AG20443 (cell line): Measurements from ENCODE around the gene NPSR1.
"Not testable (repeated sequence)": the region's sequence is repeated elsewhere in the genome, so short reads cannot be mapped to it uniquely, and the experiment has no call there.

ENCODE experiments used
- DNase-seq: peaks from one replicate; pipeline ENCODE4 v3.0.0; 2012; ENCODE audit warnings: low spot score, mixed read lengths

The NPSR1 gene

GRCh38 chr7:34837801-34838201 is 179.8 kb downstream of the NPSR1 start:
- no peak for DNase-seq

DNA sequence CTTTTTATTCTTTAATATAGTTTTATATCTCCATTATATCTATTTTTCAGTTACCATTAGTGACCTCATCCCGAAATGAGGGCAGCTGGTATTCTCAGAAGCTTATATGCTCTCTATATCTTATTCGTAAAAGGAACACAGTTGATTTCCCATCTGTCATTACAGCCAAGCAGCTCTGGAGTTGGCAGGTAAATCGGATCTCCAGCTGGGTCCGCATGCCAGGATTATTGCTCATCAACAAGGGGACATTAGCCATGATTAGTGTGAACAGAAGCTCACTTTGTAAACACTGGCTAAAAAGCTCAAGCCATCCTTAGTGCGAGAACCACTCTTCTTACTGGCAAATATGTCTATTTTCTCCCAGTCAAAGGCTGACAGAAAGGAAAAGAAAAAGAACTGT is 180.3 kb downstream of the NPSR1 start:
- no peak for DNase-seq

GRCh38 chr7:34839645-34840044 is 181.6 kb downstream of the NPSR1 start:
- DNase-seq, result no peak

DNA sequence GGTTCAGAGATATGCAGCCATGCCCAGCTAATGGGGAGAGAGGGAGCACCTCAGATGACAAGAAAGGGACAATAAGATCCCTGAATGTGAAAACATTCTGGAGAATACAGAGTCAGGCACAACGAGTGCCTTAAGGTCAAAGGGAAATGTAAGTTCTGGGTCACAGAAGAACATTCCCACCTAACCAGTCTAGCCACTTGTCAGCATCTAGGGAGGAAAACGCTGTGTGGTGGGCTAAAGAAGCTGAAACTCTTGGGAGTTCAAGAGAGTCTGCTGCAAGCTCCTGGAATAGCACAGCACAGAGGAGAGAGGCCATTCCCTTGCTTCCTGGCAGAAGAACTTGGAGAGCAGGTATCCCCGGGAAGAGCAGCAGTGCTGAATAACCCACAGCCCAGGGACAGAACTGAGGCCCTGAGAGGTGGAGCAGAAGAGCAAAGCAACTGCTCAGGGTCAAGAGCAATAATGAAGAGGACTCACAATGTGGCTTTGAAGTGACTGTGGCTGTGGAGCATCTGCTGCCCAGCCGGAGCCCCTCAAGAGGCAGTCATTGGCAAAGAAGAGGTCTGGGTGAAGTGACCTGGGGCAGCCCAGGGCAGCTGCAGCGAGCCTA is 182.3 kb downstream of the NPSR1 start:
- no peak for DNase-seq

DNA sequence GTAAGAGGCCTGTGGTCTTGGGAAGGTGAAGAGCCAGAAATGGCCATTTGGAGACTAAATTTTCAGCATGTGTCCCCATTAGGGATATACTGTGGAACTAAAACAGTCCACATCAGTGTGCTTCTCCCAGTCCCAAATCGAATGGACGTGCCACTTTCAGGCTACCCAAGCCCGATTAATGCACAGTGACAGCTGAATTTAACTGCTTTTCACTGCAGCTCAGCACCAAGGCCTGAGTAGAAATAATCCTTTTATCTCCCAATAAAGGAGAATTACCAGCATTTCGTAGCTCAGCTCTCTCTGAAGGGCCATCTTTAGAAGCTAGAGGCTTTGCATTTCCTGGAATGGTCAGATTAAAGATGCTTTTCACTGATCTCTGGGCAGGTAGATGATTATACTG is 183.3 kb downstream of the NPSR1 start:
- DNase-seq, result no peak

GRCh38 chr7:34842782-34843181 is 184.8 kb downstream of the NPSR1 start:
- no peak for DNase-seq

GRCh38 chr7:34844406-34844805 is 186.4 kb downstream of the NPSR1 start:
- no peak for DNase-seq

DNA sequence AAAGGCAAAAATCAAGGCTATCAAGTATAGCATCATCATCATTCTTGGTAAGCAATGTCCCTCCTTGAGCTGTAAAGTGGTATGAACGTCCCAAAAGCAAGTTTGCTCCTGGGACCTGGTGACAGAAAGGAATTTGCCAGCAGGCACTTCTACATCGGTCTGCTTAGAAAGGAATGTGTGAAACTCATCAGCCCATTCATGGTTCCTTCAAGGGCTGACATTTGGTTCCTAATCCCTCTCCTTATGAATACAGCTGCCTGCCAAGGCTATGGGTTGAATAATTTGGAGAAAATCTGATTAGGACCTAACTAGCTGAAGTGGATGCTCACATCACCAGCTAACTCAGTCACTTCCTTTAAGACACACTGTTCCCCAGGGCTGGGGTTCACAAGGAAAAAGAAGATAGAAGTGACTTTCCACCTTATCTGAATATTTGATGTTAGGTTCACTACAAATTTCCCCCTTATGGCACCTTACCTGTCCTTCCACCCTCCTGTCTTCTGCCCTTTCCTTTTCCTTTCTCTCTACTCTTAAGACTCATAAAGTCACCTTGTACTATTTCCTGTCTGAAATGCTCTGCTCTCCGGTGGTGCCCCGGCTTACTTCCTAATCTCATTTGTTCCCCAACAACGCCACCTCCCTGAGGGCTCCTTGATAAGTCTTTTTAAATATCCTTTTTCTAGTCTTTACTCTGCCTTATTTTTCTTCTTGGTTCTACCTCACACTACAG is 187.1 kb downstream of the NPSR1 start:
- no peak for DNase-seq

DNA sequence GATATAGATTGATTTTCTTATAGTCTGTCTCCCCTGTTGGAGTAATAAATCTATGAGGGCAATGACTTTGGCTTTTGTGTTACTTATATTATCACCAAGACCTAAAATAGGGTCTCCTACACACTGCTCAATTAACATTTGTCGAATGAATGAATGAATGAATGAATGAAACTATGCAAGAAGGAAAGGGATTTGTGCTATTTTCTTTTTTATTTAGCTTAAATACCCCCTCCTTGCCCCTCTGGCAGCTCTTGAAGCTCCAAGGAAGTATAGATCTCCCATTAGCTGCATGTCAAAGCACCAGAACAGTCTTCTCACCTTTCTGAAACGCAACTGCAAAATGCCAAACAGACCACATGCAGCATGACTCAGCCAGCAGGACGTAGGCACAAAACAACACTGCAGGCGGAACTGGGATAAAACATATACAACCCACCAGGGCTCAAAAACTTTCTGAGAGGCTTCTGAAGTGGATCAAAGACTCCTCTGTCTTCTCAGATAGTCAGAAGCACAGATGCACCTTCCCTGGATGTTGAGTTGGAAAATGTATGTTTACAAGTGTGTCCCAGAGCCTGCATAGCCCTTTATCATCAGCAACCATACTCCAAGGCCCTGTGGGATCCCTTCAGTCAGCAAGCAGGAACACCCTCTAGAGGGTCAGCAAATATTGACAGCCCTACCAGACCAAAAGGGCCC is 187.8 kb downstream of the NPSR1 start:
- no peak for DNase-seq

- DNase-seq, result no peak
These were observed 189.0 kb downstream of the NPSR1 start for GRCh38 chr7:34846976-34847375.

- no peak for DNase-seq
These were observed 190.7 kb downstream of the NPSR1 start for GRCh38 chr7:34848670-34849069.

GRCh38 chr7:34849163-34849960 is 191.3 kb downstream of the NPSR1 start:
- DNase-seq, result no peak

- DNase-seq, result no peak
These were observed 192.0 kb downstream of the NPSR1 start for GRCh38 chr7:34849986-34850385.

DNA sequence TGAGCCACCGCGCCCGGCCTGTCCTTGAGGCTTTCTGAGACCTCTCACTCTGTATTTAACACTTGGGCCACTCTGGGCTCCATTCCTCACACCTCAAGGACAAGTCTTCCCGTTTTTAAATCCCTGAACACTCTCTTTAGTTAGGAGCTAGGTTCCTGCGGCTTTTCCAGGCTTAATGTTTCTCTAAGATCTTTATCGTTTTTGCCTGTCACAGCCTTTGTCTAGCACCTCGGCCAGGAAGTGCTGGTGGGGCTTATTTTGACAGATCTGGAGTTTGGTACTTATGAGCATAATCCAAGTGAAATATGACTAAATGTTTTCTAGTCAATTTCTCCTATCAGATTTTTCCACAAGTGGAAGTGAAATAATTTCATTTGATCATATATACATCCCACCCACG is 192.7 kb downstream of the NPSR1 start:
- no peak for DNase-seq

DNA sequence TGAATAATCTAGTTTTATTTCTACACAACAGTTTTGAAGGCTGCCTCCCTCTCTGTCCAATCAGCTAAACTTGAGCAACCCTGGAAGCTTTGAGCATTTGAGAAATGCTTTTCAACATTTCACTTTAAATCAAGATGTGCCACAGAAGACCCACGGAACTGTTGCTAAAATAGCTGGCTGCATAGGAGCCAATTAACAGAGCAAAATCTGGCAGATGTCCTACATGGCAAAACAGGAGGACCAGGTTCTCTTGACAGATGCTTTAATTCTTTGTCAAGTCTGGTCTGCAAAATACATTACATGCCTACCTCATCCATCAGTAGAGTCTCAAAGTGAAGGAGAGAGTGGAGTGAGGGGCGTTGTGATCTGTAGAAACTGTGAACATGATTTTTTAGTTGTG is 193.4 kb downstream of the NPSR1 start:
- DNase-seq, result no peak

DNA sequence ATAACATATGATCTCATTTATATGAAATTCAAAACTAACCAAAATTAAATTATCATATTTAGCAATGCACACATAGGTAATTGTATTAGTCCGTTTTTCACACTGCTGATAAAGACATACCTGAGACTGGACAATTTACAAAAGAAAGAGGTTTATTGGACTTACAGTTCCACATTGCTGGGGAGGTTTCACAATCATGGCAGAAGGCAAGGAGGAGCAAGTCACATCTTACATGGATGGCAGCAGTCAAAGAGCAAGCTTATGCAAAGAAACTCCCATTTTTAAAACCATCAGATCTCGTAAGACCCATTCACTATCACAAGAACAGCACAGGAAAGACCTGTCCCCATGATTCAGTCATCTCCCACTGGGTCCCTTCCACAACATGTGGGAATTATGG is 200.4 kb downstream of the NPSR1 start:
- DNase-seq, result not testable (repeated sequence)

- DNase-seq, result not testable (repeated sequence)
These were observed 201.3 kb downstream of the NPSR1 start for GRCh38 chr7:34859281-34859680.

GRCh38 chr7:34866222-34866621 is 208.2 kb downstream of the NPSR1 start:
- DNase-seq, result not testable (repeated sequence)

DNA sequence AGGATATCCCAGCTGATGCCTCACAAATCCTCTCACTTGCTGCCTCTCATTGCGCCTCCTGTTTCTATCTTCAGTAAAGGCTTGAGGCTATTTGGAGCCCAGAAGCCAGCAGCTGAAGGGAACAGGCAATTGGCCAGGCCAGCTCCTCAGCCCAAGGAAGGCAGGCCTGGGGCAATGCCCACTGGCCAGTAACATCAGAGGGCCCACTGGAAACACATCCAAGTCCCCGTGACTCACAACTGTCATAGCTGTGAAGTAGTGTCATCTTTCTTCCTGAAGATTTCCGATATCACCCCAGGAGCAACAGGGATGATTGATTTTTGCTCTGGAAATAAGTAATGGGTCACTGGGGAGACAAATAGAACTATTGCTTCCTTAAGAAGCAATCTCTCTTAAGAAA is 209.3 kb downstream of the NPSR1 start:
- DNase-seq, result not testable (repeated sequence)

DNA sequence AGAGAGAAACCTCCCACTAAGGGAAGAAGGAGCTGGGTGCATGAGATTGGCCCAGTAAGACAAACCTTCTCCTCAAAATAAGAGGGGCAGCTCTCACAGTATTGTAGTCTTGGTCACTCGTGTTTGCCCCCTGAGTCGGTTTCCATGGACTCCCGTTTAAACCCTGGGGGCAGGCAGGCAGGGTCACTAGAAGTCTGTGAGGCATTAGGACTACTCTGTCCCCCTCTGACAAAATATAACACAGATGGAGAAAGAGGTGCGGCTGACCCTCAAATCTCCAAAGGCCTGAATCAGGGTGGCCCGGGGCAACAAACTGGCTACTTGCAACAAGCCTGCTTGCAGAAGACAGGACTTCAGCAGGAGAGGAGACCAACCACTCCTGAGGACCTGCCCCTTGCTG is 210.6 kb downstream of the NPSR1 start:
- DNase-seq, result not testable (repeated sequence)

GRCh38 chr7:34869057-34869456 is 211.0 kb downstream of the NPSR1 start:
- DNase-seq, result no peak

DNA sequence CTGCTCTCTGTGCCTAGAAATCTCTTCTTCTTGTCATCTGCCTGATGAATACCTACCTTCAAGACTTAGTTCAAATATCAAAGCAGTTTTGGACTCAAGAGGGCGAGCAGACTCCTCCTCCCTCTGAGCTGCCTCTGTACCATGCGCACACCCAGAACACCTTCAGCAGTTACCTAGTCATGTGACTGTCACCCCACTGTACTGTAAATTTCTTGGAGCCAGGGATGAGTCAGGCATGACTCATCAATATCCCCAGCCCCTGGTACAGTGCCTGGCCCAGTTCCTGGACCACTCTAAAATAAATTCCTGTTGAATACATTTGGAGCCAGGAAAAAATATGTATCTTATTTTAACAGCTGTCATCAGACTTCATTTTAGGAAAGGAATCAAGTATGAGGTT is 212.0 kb downstream of the NPSR1 start:
- not testable (repeated sequence) for DNase-seq
